Measurements from ENCODE around the gene CACHD1. TPM values are rescaled to one million over a fixed set of nuclear protein-coding genes. Genes with fewer than 3 reads are reported as not detected.

The CACHD1 gene
- total and polyA plus RNA-seq, 8 donors, result 2.9 to 7.1 (median 5.2) TPM

DNA sequence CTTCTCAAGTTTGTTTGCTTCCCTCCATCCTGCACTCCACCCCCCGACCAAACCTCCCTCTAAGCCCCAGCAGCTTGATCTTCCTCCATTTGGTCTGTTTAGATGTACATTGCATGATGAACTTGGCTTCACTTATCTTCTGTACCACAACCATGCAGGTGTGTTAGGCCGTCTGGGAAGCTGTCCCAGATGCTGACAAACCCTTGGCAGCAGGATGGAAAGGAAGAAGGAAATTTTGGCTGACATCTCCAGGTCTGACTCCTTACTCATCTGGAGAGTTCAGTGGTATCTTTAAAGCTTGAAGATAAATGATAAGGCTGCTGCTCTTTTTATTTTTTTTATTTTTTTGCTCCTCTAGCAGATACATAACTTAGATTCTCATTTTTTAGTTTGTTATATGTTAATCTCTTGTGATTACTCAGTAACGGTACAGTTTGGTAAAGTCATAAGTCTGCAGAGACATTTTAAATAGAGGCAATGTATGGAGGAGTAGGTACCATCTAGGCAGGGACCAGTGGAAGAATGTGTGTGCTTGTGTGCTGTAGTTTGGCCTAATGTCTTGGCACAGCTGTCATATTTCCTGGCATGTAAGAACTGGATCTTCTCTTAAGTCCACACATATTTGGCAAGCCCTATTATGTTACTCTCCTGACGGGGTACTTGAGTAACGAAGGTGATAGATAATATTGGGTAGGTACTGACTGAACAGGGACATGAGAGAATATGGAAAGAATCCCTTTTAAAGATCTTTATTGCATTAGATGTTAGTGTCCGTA, 79.7 kb downstream of the CACHD1 start:
- WGBS, 2 donors, result 35 to 36% methylated on average over 6 of the region's 6 CpGs
- TF ChIP-seq CTCF (IDR thresholded peaks at IDR 0.05), result no peak
- DNase-seq, result no peak
- no peak for FAIRE-seq
- peak in 2 of 4 donors; percentile 39 to 43 for ATAC-seq
- H3K27me3 ChIP-seq, result no peaks in the 10 kb centered on the region
- H3K4me3 ChIP-seq, result no peak overlapping the region
- H3K4me1 ChIP-seq, result peaks cover 0 to 4% (median 0%) of the 10 kb centered on the region in 3 donors
- H3K9me3 ChIP-seq, result no peaks in the 10 kb centered on the region
- no peak overlapping the region for H3K27ac ChIP-seq
- intact Hi-C loops (cut with DNase I), result no loop called here
- no peaks in the 10 kb centered on the region for H3K36me3 ChIP-seq

DNA sequence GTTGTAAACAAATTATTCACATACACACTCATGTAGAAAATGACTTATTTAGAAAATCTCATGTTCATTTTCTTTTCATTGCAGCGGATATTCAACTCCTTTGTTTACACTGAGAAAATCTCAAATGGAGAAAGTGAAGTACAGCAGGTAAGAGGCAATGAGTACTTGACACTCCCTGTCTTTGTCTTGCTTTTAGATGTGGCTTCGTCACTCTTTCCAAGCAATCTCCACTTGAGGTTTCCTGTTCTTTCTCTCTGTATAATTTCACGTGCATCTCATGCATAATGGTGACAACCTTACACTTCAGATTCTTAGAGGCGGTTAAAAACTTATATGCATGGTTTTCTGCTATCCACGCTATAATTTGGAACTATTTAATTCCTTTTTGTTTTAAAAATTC, 80.6 kb downstream of the CACHD1 start:
- DNase-seq (no peak), ATAC-seq (no peak), FAIRE-seq (no peak)
- H3K4me3 ChIP-seq, result no peak overlapping the region
- H3K4me1 ChIP-seq, result peaks cover 0 to 4% (median 0%) of the 10 kb centered on the region in 3 donors
- no peak for TF ChIP-seq CTCF (IDR thresholded peaks at IDR 0.05)
- no peak overlapping the region for H3K27ac ChIP-seq
- intact Hi-C loops (cut with DNase I), result no loop called here
- 92 to 96% methylated on average over 5 of the region's 5 CpGs for WGBS, 2 donors
- H3K27me3 ChIP-seq, result no peaks in the 10 kb centered on the region
- no peaks in the 10 kb centered on the region for H3K9me3 ChIP-seq
- no peaks in the 10 kb centered on the region for H3K36me3 ChIP-seq

DNA sequence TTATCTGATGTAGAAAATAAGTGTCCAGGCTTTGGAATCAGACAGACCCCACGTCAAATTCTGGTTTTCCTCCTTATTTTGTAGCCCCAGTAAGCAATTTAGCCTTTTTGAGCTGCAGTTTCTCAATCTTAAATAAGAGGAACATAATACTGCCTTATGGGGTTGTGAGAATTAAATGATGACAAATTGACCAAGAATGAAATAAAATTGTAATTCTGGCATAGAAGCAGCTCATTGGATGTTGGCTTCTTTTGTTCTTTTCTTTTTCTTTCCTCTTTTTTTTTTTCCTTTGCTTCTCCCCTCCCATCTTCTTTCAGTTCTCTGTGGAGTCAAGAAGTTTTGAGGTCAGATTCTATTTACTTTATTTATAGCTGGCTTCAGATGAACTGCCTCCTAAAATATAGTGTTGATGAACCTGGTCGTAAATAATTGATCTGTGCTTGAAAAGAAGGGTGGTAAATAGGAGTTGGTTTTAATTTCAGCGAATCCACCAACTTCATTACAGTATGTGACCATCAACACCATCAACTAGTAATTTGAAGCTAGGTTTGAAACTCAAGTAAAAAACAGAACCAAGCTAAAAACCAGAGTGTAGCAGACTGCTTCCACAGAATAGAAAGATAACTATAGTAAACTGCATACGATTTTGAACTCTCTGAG, 81.1 kb downstream of the CACHD1 start:
- FAIRE-seq (no peak), ATAC-seq (no peak), DNase-seq (no peak)
- Histone ChIP-seq H3K9me3 (no peaks in the 10 kb centered on the region), H3K27me3 (no peaks in the 10 kb centered on the region), H3K4me1 (peaks cover 0 to 4% (median 0%) of the 10 kb centered on the region in 3 donors), H3K36me3 (no peaks in the 10 kb centered on the region), H3K4me3 (no peak overlapping the region), H3K27ac (no peak overlapping the region)
- 62 to 78% methylated on average over 4 of the region's 4 CpGs for WGBS, 2 donors
- TF ChIP-seq CTCF (IDR thresholded peaks at IDR 0.05), result no peak
- intact Hi-C loops (cut with DNase I), result no loop called here

- 75 to 83% methylated on average over 4 of the region's 4 CpGs for WGBS, 2 donors
- DNase-seq (no peak), ATAC-seq (no peak), FAIRE-seq (no peak)
- Histone ChIP-seq H3K4me3 (no peak overlapping the region), H3K27me3 (no peaks in the 10 kb centered on the region), H3K36me3 (no peaks in the 10 kb centered on the region), H3K4me1 (peaks cover 0 to 4% (median 0%) of the 10 kb centered on the region in 3 donors), H3K27ac (no peak overlapping the region), H3K9me3 (no peaks in the 10 kb centered on the region)
- TF ChIP-seq CTCF (IDR thresholded peaks at IDR 0.05), result no peak
- intact Hi-C loops (cut with DNase I), result no loop called here
Measured at GRCh38 chr1:64553285-64553684, 83.4 kb downstream of the CACHD1 start.

DNA sequence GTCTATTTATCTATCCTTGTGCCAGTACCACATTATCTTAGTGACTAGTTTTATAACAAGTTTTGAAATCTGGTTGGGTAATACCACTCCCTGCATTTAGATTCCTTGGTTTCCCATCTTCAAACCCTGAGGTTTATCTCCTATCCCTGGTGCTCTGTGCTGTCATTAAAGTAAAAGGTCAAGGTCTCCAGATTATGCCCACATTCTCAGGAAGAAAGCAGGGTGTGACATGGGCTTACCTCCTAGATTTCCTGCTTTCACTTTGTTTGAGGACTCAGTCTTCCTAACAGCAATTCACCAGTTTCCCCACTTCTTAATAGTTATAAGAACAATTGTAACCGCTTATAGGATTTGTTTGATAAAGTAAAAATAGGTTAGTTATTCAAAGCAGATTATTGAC, 86.0 kb downstream of the CACHD1 start:
- Histone ChIP-seq H3K27ac (no peak overlapping the region), H3K27me3 (no peaks in the 10 kb centered on the region), H3K9me3 (no peaks in the 10 kb centered on the region), H3K4me1 (no peaks in the 10 kb centered on the region), H3K4me3 (no peak overlapping the region), H3K36me3 (no peaks in the 10 kb centered on the region)
- TF ChIP-seq CTCF (IDR thresholded peaks at IDR 0.05), result no peak
- intact Hi-C loops (cut with DNase I), result no loop called here
- no peak for DNase-seq
- 39 to 63% methylated on average over 1 of the region's 1 CpG for WGBS, 2 donors
- FAIRE-seq, result no peak
- no peak for ATAC-seq
